ENCODE data around the gene ATP1B3.
"Not testable (repeated sequence)": the region's sequence is repeated elsewhere in the genome, so short reads cannot be mapped to it uniquely, and the experiment has no call there.

ATP1B3 gene

GRCh38 chr3:141941093-141941492, 64.7 kb downstream of the ATP1B3 start:
- FAIRE-seq (no peak), DNase-seq (ENCODE audit: low spot score) (no peak)

GRCh38 chr3:141942006-141942405, 65.6 kb downstream of the ATP1B3 start:
- no peak for DNase-seq (ENCODE audit: low spot score)
- no peak for FAIRE-seq

GRCh38 chr3:141945726-141946485, 69.5 kb downstream of the ATP1B3 start:
- DNase-seq (ENCODE audit: low spot score), result no peak
- FAIRE-seq, result no peak

GRCh38 chr3:141949399-141949798, 73.0 kb downstream of the ATP1B3 start:
- FAIRE-seq (no peak), DNase-seq (ENCODE audit: low spot score) (no peak)

- FAIRE-seq (no peak), DNase-seq (ENCODE audit: low spot score) (no peak)
Observed at GRCh38 chr3:141949972-141950371, 73.5 kb downstream of the ATP1B3 start.

GRCh38 chr3:141950572-141951493, 74.4 kb downstream of the ATP1B3 start:
- DNase-seq (ENCODE audit: low spot score), result no peak
- no peak for FAIRE-seq

- no peak for FAIRE-seq
- no peak for DNase-seq (ENCODE audit: low spot score)
Observed at GRCh38 chr3:141952611-141953010, 76.2 kb downstream of the ATP1B3 start.

GRCh38 chr3:141955175-141955574, 78.7 kb downstream of the ATP1B3 start:
- no peak for DNase-seq (ENCODE audit: low spot score)
- FAIRE-seq, result no peak

GRCh38 chr3:141959589-141960554, 83.4 kb downstream of the ATP1B3 start:
- DNase-seq (ENCODE audit: low spot score) (peak; percentile 40), FAIRE-seq (no peak)

- DNase-seq (ENCODE audit: low spot score), result no peak
- no peak for FAIRE-seq
Observed at GRCh38 chr3:141960731-141961130, 84.3 kb downstream of the ATP1B3 start.

GRCh38 chr3:141963301-141963700, 86.9 kb downstream of the ATP1B3 start:
- no peak for FAIRE-seq
- no peak for DNase-seq (ENCODE audit: low spot score)

- DNase-seq (ENCODE audit: low spot score) (no peak), FAIRE-seq (no peak)
Observed at GRCh38 chr3:141965471-141965870, 89.0 kb downstream of the ATP1B3 start.

GRCh38 chr3:141969711-141970110, 93.3 kb downstream of the ATP1B3 start:
- no peak for FAIRE-seq

GRCh38 chr3:141971571-141971970, 95.1 kb downstream of the ATP1B3 start:
- FAIRE-seq, result no peak
- no peak for DNase-seq (ENCODE audit: low spot score)

More at GRCh38 chr3:141969711-141970110, 93.3 kb downstream of the ATP1B3 start:
- DNase-seq (ENCODE audit: low spot score), result no peak

- FAIRE-seq, result no peak
Observed at GRCh38 chr3:141972399-141972798, 96.0 kb downstream of the ATP1B3 start.

GRCh38 chr3:141974777-141975176, 98.3 kb downstream of the ATP1B3 start:
- FAIRE-seq; DNase-seq (ENCODE audit: low spot score): not testable (repeated sequence)

More at GRCh38 chr3:141972399-141972798, 96.0 kb downstream of the ATP1B3 start:
- DNase-seq (ENCODE audit: low spot score), result no peak
